Stimulated activated CD8-positive, alpha-beta memory T cell treated with anti-CD3 and anti-CD28 coated beads, Interleukin-15, amount 100 ng/mL, for 48 hours (primary cell): ENCODE measurements around the gene MAP1S.

Source experiments
- DNase-seq, 2 donors: peaks; one replicate each; pipeline ENCODE4 v3.0.0-alpha.2; 2020; ENCODE audit warnings: low read depth in 2 of 2

Gene MAP1S, protein sequence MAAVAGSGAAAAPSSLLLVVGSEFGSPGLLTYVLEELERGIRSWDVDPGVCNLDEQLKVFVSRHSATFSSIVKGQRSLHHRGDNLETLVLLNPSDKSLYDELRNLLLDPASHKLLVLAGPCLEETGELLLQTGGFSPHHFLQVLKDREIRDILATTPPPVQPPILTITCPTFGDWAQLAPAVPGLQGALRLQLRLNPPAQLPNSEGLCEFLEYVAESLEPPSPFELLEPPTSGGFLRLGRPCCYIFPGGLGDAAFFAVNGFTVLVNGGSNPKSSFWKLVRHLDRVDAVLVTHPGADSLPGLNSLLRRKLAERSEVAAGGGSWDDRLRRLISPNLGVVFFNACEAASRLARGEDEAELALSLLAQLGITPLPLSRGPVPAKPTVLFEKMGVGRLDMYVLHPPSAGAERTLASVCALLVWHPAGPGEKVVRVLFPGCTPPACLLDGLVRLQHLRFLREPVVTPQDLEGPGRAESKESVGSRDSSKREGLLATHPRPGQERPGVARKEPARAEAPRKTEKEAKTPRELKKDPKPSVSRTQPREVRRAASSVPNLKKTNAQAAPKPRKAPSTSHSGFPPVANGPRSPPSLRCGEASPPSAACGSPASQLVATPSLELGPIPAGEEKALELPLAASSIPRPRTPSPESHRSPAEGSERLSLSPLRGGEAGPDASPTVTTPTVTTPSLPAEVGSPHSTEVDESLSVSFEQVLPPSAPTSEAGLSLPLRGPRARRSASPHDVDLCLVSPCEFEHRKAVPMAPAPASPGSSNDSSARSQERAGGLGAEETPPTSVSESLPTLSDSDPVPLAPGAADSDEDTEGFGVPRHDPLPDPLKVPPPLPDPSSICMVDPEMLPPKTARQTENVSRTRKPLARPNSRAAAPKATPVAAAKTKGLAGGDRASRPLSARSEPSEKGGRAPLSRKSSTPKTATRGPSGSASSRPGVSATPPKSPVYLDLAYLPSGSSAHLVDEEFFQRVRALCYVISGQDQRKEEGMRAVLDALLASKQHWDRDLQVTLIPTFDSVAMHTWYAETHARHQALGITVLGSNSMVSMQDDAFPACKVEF

DNA sequence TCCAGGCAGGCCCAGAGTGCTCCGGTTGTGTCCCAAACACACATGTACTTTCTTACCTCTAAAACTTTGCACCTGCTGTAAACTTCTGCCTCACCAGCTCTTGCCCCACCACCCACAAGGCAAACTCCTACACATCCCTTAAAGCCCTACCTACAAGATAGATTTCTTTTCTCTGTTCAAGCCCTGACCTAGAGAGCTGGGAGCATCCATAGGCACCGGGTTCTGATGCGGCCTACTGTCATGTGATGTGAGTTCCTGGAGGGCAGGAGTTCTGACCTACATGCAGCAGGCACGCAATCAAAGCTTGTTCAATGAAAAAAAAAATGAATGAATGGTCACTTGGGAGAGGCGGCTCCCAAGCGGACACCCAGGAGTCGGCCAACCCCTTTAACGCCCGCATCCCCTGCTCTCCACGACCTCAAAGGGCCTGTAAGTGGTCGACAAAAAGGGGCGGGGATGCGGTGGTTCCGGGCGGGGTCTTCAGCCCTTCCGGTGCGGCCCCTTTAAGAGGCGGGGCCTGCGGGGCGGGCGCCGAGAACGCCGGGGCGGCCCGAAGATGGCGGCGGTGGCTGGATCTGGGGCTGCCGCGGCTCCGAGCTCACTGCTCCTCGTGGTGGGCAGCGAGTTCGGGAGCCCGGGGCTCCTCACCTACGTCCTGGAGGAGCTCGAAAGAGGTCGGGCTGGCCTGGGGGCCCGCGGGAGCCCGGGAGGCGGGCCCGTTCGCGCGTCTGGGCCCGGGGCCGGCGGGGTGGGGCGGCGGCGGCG is at the start of gene MAP1S:
MAP1S (plus strand) TSS at position 534 of the 765 bp plus-strand sequence; CDS start at position 557, 23 bp downstream.
- peak; percentile 51 to 56 for DNase-seq

DNA sequence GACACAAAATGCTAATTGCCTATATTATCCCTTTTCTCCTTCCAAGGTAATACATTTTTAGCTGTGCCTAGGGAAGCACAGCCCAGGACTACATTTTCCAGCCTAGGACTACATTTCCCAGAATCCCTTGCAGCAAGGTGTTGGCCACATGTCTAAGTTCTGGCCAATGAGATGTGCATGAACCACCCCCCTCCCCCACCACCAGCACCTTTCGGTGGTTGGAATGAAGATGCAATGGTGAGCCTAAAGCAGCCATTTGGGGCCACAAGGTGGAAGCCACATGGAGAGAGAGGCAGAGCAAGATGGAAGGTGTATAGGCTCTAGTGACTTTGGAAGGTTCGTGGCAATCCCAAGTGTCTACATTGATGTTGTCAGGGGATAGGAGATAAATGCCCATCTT is 47.4 kb upstream of the MAP1S start:
- DNase-seq: no peak

DNA sequence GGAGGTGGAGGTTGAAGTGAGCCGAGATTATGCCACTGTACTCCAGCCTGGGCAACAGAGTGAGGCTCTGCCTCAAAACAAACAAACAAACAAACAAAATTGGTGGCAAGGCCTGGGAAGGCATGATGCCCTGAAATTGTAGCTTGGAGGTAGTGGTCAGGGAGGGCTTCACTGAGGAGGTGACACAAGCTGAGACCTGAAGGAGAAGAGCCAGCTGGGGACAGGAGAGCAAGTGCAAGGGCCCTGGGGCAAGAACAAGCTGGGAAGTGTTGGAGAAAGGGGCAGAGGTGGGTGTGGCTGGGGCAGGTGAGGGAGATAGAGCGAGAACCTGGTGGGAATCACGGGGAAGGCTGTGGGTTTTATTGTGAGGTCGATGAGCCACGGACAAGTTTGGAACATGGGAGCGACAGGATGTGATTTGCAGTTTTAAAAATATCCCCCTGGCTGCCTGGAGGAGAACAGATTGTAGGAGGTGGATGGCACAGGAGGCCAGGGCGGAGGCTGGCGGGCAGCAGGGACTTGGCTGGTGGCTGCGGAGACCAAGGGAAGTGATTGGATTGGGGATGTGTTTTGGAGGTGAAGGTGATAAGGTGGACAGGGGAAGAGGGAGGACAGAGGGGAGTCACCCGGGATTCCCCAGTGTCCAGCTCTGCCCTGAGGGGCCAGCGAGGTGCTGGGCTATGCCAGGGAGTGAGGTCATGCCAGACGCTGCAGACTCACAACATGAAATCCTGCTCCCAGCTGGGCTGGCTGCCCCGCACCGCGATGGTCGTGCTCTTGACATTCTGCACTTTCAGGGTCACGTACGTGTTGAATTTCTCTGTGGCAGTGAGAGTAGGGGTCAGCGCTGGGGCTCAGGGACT is 45.1 kb upstream of the MAP1S start:
- DNase-seq: no peak

DNA sequence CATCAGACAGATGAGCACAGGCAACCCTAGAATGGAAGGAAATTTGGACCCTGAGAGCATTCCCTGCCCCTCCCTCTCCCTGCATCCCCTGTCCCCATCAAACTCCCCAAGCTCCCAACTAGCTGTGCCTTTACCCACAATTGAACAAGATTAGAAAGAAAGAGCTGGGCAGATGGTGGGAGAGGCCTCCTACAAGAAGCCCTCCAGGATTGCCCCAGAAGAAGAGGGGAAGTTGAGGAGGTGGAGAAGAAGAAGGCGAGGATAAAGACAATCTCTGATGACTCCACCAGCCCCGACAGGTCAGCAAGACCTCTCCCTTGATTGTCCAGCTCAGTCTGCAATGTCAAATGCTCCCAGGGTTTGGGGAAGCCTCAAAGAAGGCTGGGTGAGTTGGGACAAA is 43.0 kb upstream of the MAP1S start:
- DNase-seq: no peak

DNA sequence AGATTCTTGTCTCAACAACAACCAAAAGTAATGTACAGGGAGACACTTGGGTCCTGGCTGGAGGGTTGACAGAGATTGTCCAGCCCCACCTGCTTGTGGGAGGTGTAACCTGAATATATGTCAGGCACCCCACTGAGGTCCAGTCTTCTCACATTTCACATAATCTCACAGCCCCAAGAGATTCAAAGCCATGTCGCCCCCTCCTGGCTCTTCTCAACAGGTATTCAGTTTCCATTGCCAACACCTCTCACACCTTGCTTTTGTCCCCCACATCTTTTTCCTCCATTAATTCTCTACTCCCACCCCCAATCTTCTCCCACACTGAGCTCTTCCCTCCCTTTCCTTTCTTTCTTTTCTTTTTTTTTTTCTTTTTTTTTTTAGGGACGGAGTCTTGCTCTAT is 42.3 kb upstream of the MAP1S start:
- no peak for DNase-seq

DNA sequence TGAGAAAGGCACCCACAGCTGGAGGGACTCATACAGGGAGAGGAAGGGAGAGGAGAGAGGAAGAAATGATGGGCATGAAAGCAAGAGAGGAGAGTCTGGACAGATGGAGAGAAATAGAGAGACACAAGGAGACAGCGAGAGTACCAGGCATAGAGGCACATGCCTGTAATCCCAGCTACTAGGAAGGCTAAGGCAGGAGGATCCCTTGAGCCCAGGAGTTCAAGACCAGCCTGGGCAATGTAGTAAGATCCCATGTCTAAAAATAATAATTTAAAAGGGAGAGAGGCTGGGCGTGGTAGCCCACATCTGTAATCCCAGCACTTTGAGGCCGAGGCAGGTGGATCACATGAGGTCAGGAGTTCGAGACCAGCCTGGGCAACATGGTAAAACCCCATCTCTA is 40.4 kb upstream of the MAP1S start:
- no peak for DNase-seq

DNA sequence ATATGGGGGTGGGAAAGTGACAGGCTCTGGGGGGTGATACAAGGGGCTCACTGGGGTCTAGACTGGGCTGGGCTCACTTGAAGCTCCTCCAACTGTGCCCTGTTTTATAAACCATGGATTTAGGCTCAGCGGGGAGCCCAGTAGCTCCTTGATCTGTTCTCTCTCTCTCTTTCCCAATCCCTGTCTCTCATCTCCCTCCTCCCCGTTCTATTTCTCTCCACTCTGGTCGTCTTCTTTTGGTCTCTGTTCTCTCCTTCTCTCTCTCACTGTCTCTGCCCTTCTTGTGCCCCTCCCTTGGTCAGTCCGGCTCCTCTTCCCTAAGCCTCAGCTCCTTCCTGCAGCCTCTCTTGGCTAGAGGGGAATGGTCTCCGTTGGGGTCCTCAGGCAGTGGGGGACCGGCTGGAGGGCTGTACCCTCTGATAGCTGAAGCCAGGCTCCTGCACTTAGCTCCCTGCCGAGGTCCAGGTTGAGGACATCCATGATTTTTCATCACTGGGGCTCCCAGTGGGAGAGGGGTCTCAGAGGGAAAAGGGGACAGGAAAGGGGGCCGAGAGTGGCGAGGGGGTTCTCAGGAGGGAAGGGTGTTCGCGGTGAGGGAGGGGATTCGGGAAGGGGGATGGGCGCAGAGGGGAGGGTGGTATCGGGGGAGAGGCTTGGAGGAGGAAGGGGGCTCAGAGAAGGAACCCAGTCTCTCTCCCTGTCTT is 39.6 kb upstream of the MAP1S start:
- no peak for DNase-seq

DNA sequence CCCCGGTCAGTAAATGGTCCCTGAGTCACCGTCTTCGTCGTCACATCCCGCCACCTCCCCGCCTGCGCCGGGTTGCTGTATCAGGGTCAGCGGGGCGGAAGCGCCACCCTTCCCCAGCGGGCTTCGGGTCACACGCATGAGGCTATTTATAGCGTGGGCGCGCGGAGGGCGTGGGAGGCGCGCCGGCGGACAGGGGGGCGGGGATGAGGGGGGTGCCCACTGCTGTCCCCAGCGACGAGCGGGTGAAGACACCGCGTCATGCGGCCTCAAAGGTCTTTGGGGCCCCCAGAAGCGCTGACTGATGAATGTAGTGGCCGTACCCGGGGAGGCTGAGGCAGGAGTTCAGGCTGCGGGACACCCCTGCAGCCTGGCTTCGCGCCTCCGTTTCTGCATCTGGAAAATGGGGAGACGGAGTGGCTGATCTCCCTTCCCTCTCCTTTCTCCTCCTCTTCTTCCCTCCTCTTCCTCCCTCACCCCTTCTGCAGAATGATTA is 39.0 kb upstream of the MAP1S start:
- peak; percentile 42 to 54 for DNase-seq

DNA sequence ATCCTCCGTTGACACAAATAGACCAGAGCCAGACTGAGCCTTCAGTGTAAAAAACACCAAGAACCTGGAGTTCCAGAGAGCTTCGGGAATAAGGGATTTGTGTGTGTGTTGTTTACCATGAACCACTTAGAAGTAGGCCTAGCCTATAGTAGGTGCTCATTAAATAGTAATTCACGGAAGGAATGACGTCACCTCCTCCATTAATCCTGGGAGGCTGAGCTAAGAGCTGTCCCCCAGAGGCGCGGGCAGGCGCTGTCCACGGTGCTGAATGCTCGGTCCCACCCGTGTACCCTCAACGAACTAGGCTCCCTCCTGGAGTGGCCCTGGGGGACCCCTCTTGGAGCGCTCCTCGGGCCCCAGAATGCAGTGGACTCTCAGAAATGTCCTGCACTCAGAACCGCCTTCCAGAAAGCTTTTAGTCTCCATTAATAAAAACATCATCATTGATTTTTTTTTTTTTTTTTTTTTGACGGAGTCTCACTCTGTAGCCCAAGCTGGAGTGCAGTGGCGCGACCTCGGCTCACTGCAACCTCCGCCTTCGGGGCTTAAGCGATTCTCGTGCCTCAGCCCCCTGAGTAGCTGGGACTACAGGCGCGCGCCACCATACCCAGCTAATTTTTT is 37.7 kb upstream of the MAP1S start:
- DNase-seq: peak in 1 of 2 donors; percentile 15

DNA sequence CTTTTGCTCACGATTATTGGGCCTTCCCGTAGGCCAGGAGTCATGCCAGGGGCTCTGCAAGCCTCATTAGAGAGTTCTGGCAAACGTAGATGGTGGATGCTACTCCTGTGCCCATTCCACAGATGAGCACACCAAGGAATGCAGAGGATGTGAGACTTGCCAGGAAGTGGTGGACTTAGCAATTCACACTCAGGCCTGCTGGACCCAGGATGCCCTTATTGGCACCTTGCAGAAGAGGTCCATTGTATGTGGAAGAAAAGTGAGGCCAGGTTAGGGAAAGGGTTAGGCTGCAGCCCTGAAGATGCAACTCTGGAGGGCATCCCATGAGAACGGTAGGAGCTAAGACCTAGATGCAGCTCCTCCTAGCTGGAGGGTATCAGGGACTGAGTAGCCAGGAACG is 37.0 kb upstream of the MAP1S start:
- no peak for DNase-seq

DNA sequence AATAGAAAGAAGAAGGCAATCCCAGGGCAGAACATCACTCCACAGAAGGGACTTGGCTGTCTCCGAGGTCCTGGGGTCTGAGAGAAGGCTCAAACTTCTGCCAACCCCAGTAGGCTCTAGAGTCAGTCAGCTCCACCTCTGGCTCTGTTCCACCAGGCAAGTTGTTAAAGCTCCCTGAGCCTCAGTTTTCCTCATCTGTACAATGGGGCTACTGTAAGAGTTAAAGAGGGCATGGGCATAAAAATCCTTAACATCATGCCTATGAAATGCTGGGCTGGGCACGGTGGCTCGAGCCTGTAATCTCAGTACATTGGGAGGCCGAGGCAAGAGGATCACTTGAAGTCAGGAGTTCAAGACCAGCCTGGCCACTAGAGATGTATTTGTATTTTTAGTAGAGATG is 36.2 kb upstream of the MAP1S start:
- DNase-seq: no peak

DNA sequence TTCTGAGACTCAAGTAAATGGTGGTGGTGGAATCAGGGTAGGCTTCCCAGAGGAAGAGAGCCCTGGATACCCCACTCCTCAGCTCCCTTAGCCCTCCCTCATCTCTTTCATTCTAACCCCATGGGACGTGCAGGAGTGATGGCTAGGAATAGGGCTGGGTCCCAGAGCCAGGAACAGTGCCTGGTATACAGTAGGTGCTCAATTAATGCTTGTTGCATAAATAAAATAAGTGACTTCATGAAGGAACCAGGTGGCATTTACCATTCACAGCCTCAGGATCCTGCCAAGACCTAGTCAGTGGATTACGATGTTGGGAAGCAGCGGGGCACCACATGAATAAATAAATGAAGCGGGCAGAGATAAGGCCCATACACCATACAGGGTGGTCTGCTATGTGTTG is 35.0 kb upstream of the MAP1S start:
- DNase-seq: no peak

DNA sequence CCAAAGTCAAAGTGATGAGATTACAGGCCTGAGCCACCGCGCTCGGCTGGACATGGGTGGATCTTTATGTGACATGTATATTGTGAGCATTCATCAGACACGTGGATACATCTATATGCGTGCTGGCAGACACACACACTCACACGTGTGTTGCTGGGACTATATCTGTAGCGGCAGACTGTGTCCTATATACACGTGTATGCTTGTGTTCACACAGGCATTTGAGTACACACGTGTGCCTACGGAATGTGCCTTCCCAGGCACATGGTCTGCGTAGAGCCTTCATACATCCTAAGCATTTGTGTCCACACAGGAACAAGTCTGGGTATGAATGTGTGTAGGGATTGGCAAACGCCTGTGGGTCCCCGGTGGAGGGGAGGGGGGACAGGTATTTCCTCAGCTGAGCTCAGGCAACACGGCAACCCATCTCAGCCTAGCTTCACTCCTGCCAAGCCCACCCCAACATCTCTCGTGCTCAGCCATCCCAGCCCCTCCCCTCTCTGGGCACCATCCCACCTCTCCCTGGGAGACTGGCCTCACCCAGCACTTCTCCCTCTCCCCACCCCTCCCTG is 33.7 kb upstream of the MAP1S start:
- DNase-seq: no peak

DNA sequence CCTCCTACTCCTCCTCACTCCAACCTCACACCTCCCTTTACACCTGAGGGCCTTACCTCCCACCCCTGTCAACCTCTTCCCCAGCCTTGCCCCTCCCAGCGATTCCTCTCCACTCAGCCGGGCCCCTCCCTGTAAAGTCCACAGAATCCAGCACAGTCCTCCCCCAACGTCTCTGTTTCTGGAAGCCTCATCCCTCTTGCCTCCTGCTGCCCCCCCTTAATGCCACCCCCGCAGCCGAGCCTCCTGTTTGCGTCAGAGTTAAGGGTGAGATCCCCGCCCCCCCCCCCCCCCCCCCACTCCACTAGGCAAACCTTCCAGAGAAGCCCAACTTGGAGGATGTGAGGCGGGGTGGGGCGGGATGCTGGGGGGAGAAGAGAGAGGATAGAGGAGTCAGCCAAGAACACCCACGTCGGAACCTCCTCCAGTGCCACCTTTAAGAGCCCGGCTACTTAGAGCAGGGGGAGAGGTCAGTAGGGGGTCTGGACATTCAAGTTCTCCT is 33.2 kb upstream of the MAP1S start:
- DNase-seq: no peak

DNA sequence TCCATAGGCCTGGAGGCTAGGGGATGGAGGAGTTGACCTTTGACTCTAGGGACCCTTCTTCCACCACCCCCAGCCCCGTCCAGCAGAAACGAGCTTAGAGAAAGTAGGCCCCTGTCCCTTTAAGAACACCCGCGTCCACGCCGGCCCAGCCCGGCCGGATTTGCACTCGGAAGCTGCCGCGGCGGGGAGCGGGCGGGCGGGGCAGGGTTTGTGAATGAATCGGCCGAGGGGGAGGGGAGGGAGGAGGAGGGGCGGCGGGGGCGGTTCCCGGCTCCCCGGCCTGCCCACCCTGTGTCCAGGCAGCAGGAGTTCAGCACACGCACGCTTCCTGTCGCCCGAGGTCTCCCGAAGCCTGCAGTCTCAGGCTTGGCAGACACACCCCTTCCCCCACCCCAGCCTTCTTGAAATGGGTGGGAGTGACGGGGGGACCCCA is 32.7 kb upstream of the MAP1S start:
- no peak for DNase-seq

DNA sequence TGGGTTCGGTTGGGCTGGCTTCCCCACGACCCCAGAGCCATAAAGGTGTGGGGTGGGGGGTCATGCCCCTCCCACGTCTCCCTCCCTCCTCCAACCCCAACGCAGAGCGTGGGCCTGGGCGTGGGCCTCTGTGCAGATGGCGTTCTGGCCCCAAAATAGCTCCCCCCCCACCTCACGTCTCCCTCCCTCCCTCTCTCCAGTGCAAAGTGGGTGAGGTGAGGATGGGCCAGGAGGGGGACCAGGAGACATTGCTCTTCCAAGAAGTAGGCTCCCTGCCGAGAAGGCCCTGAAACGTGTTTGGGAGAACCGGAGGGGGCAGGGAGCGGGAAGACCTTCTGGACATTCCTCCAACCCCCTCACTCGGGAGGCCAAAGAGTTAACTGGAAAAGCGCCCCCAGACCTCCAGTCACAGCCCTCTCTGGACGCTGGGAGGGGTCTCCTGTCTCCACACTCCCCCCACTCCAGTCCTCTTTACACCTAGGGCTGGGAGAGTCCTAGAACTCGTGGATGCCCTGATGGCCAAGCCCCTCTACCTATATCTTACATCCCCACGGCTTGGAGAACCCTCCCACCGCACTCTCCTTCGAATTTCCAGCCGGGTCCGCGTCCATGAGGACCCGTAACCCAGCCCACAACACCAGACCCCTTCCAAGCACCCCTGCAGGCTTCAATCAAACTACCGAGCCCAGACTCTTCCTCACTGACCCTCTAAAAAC is 32.0 kb upstream of the MAP1S start:
- DNase-seq: no peak

DNA sequence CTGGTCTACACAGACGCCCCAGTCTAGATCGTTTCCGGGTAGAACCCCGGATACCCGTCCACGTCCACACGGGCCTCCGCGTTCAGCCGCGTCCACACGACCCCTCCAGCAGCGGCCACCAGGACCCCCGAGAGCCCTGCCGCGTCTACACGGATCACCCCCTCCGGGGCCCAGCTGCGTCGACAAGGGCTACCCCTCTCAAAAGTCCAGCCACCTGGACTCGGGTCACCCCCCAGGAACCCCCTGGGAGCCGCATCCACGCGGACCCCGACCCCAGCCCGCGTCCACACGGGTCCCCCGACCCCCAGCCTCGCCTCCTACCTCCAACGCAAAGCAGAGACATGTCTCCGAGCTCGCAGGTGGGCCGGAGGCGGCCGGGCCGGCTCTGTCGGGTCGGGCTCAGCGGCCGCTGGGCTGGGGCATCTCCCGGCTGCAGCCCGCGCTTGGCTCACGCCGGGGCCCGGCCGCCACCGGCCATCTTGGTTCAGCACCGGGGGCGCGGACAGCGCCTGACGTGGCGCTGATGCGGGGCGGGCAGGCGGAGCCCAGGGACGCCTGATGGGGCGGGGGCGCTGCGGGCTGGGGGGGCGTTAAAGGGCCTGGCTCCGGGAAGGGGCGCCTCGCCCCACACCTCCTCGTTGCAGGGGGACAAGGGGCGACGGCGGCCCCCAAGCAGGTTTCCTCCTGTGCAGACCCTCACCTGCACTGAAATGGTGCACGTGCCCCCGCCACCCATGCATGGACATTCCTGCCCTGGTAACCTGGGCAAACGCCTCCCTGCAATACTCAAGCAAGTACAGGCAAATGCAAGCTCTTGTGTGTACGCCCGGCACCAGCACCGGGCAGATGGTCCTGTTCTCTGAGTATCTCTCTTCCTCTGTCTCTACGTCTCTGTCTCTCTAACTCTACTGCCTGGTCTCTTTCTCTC is 31.2 kb upstream of the MAP1S start, which contains the start of gene UNC13A:
UNC13A (minus strand) TSS at position 498 of the 928 bp plus-strand sequence; CDS start at position 343, 155 bp downstream.
- DNase-seq: peak; percentile 16 to 23
